ENCODE data around the gene XG.
"Not testable (repeated sequence)": the region's sequence is repeated elsewhere in the genome, so short reads cannot be mapped to it uniquely, and the experiment has no call there.

XG gene

DNA sequence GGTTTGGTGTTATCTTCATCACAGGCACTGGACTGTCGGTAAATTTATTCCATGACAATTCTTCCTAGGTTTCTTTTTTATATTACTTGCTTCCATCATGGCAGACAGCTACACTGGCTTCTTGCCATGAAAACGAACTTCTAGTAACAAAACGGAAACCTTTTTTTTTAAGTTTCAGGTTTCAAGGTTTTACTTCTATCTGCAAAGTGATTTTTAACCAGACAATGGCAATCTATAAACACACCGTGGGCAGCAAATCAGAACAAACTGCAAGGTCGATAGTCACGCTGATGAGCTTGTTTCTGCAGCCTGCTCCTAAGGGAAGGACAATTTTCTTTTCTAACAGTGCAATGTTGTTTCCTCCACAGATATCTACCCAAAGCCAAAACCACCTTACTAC lies 29.9 kb downstream of the XG start:
- DNase-seq: peak; percentile 65

- peak; percentile 9 for DNase-seq
These were observed 30.3 kb downstream of the XG start for GRCh38 chrX:2782171-2782570.

- DNase-seq: no peak
These were observed 30.9 kb downstream of the XG start for GRCh38 chrX:2782778-2783177.

GRCh38 chrX:2784026-2784425 lies 32.2 kb downstream of the XG start:
- no peak for DNase-seq

DNA sequence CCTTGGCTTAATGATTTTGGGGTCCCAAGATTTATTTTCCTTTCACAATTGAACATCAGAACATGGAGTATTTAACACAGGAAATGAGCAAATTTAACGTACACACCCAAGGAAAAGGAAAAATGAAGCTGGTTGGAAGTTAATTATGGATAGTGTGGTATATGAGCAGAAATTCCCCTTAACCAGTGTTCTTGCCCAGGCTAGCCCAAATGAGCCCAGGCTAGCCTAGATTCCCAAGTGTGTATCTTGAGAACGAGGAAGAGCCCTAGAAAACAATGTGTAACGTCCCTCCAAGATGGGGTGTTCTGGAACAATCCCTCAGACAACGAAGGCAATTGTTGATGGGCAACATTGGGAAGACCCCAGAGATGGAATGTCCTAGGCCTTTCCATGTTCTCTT lies 33.7 kb downstream of the XG start:
- no peak for DNase-seq

DNA sequence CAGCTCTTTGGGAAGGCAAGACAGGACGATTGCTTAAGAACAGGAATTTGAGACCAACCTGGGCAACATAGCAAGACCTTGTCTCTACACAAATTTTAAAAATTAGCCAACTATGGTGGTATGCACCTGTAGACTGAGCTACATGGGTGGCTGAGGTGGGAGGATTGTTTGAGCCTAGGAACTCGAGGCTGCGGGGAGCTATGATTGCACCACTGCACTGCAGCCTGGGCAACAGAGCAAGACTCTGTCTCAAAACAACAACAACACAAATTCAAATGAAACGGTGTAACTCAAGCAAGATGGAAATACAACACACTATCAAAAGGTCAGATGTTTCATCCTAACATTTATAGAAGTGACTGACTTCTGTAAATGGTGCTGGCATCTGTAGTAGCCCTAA lies 37.1 kb downstream of the XG start:
- DNase-seq: no peak

- DNase-seq: no peak
These were observed 37.7 kb downstream of the XG start for GRCh38 chrX:2789569-2789968.

DNA sequence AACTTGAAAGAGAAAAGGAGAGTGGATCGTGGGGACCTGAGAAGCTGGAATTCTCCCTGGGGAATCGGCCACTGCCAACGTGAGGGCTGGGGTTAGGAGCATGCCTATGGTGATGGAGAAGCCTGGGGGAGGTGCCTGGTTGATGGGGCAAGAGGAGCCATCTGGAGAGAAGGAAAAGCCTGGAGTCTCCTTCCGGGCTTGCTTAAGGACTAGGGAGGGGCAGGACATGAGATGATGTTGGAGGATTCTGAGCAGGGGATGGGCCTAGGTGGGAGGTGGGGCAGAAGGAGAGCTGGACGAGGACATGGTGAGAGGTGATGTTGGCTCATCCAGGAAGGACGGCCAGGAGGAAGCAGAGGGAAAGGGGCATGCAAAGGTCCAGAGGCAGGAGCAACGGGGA lies 41.9 kb downstream of the XG start:
- no peak for DNase-seq

- no peak for DNase-seq
These were observed 42.5 kb downstream of the XG start for GRCh38 chrX:2794336-2794735.

GRCh38 chrX:2796808-2797207 lies 45.0 kb downstream of the XG start:
- not testable (repeated sequence) for DNase-seq

GRCh38 chrX:2799369-2799768 lies 47.5 kb downstream of the XG start:
- DNase-seq: no peak

- DNase-seq: not testable (repeated sequence)
These were observed 48.1 kb downstream of the XG start for GRCh38 chrX:2799980-2800379.

DNA sequence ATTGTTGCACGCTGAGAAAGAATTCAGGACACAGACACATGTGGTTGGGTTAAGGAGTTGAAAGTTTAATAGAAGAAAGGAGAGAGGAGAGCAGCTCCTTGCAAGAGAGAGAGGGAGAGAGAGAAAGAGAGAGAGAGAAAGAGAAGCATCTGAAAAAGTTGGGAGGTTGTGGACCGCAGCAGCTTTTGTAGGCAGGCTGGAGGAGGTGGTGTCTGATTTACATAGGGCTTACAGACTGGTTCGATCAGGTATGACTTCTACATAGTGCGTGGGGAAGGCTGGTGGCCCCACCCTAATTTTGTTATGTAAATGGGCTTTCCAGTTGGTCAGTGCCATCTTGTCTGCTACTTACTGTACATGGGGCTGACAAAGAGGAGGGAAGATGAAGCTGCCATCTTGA lies 49.4 kb downstream of the XG start:
- DNase-seq: no peak

- DNase-seq: not testable (repeated sequence)
These were observed 50.7 kb downstream of the XG start for GRCh38 chrX:2802376-2803090.

DNA sequence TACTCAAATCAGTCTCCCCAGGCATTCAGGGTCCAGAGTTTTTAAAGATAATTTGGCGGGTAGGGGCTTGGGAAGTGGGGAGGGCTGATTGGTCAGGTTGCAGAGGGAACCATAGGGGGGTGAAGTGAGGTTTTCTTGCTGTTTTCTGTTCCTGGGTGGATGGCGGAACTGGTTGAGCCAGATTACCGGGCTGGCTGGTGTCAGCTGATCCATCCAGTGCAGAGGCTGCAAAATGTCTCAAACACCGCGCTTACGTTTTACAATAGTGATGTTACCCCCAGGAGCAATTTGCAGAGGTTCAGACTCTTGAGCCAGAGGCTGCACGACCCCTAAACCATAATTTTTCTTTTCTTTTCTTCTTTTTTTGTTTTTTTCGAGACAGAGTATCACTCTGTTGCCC lies 51.6 kb downstream of the XG start:
- not testable (repeated sequence) for DNase-seq

- DNase-seq: not testable (repeated sequence)
These were observed 52.4 kb downstream of the XG start for GRCh38 chrX:2804106-2804843.

DNA sequence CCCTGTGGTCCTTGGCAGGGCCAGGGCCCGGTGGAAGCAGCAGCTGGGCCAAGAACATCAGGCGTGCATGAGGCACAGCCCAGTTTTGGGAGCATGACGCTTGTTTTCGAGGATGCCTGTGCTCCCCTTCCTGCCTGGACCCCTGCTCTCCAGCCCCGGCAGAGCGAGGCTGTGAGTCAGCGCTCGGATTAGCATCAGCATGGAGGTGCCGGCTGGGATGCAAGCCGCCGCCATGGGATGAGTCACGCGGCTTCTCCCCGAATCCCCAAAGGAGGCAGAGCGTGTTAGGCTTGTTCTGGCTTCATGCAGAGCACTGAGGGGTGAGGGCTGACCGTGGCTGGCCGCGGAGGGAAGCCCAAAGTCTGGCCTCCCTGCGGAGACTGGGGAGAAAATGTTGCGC lies 53.0 kb downstream of the XG start:
- not testable (repeated sequence) for DNase-seq

DNA sequence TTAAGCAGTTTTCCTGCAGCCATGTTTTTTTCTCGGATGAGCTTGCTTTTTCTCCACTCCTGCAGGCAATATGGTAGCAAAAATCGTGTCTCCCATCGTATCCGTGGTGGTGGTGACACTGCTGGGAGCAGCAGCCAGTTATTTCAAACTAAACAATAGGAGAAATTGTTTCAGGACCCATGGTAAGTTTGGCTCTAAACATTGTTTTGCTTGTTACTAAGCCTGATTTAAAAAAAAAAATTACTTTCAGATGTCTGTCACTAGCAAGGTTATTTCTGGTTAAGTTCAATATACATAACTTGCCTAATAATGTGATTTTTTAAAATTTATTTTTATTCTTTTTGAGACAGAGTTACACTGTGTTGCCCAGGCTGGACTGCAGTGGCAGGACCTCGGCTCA lies 59.4 kb downstream of the XG start:
- DNase-seq: no peak

DNA sequence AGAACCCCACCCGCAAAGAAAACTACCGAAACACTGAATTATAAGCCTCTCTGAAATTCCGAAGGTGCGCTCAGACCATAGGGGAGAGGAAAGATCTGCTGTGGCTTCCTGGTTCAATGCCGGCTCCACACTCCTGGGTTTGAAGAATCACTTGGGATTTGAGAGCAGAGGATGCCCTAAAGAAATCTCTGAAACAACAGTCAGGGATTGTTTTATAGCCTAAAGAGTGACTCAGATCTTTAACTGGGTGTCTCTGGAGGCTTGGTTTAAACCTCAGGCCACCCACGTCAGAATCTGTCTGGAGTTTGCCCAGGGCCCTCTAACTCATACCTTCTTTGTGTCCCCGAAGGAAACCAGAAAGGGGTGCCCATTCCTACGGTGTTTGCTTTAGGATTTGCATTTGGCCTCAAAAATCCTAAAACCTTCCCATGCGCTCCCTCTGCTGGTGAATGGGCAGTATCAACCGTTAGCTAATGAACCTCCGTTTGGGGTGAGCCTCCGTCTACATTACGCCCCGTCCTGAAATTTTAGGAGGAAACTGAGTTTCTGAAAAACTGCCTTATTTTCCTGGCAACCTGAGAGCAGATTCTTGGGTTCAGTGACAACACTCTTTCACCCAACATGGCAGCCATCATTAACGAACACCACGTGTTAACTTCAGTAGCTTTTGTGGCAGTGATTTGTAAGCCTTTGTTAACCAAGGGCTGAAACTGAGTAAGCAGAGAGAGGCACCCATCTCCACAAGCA lies 60.5 kb downstream of the XG start:
- peak; percentile 45 for DNase-seq

GRCh38 chrX:2817036-2817435 lies 65.2 kb downstream of the XG start:
- no peak for DNase-seq

- peak; percentile 43 for DNase-seq
These were observed 67.7 kb downstream of the XG start for GRCh38 chrX:2819345-2820135.

- DNase-seq: no peak
These were observed 68.4 kb downstream of the XG start for GRCh38 chrX:2820136-2820771.

All from RPMI8226 (cell line).